NCI-H2107 (cell line): Measurements from ENCODE around the gene MUC22.
"Not testable (repeated sequence)": the region's sequence is repeated elsewhere in the genome, so short reads cannot be mapped to it uniquely, and the experiment has no call there.

Experiments
- DNase-seq: peaks from one replicate; lab custom pipeline; 2025; lab: John Stamatoyannopoulos, UW

The MUC22 gene

GRCh38 chr6:30998785-30999184 lies 11.5 kb upstream of the MUC22 start:
- DNase-seq = no peak

- DNase-seq = not testable (repeated sequence)
Measured at GRCh38 chr6:31000067-31000860, 10.0 kb upstream of the MUC22 start.

DNA sequence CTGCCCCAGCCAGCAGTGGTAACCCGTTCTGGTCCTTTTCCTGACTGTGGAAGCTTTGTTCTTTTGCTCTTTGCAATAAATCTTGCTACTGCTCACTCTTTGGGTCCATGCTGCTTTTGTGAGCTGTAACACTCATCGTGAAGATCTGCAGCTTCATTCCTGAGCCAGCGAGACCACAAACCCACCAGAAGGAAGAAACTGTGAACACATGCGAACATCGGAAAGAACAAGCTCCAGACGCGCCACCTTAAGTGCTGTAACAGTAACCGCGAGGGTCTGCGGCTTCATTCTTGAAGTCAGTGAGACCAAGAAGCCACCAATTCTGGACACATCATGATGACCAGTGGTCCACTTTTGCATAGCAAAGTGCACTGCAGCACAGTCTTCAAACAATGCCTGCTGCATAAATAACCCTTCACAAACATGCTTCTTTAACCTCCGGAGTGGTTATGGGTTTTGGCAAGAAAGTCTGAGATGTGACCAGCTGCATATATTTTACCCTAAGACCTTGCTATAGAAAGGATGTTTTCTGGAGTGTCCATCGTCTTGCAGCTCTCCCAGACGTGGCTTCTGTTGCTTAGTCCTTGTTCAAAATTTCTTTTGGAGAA lies 8.9 kb upstream of the MUC22 start:
- DNase-seq = no peak

DNA sequence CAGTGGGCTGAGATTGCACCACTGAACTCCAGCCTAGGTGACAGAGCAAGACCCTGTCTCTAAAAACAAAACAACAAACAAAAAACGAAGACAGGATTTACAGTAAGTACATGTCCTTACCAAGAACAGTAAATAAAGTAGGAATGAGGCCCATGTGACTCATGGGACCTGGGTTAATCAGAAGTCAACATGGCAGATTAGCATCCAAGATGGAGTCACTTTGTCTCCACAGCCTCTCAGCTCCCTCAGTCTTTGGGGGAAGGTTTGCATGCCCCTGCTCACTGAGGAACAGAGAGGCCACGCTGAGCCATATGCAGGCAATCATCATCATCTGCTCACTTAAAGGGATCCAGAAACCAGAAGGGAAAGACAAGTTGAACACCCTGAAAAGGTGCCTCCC lies 7.8 kb upstream of the MUC22 start:
- no peak for DNase-seq

GRCh38 chr6:31004794-31005193 lies 5.5 kb upstream of the MUC22 start:
- no peak for DNase-seq

DNA sequence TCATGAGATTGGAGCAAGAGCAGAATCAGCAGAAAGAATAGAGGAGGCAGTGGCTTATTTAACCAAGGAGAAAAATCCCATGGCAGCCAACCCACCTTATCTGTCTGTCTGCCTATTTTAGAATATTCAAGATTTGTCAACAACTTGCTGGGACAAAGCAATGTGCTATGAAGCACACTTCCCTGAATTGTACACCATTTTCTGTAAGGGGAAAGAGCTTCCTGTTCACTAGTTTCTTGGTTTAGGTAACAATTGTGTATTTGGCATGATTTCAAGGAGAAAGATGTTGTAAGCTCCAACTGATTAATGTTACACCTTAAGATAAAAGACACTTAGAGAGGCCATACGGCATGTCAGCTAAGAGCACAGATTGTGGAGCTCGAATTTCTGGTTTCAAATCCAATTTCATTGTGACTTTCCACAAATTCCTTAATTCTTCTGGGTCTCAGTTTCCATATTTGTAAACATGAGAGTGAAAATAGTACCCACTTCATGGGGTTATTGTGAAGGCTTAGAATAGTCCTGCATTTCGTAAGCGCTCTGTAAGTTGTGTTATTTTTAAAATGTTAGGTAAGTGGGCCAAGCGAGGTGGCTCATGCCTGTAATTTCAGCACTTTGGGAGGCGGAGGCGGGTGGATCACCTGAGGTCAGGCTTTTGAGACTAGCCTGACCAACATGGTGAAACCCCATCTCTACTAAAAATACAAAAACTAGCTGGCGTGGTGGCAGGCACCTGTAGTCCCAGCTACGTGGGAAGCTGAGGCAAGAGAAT lies 4.8 kb upstream of the MUC22 start:
- DNase-seq = no peak

- DNase-seq = no peak
Measured at GRCh38 chr6:31007694-31008093, 2.6 kb upstream of the MUC22 start.

GRCh38 chr6:31008165-31008564 lies 2.1 kb upstream of the MUC22 start:
- no peak for DNase-seq

DNA sequence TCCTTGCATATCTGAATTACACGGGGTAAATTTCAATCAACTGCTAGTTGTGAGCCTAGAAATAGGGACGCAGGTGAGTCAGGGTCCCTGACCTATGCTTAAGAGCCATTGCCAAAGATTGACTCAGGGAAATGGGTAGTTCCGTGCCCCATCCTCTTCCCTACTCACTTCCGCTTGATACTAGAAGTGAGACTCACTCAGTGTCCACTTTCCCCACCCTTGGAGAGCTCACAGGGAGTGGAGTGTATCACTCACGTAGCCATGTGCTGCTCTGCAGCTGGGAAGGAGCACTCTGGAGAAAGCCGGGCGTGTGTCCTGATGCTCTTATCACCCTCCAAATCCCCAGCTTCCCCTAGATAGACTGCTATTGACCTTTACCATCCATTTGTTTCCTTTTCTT lies 543 bp upstream of the MUC22 start:
- no peak for DNase-seq

- no peak for DNase-seq
Measured at GRCh38 chr6:31011153-31011552, 879 bp downstream of the MUC22 start.

- no peak for DNase-seq
Measured at GRCh38 chr6:31016659-31017299, 6.5 kb downstream of the MUC22 start.

DNA sequence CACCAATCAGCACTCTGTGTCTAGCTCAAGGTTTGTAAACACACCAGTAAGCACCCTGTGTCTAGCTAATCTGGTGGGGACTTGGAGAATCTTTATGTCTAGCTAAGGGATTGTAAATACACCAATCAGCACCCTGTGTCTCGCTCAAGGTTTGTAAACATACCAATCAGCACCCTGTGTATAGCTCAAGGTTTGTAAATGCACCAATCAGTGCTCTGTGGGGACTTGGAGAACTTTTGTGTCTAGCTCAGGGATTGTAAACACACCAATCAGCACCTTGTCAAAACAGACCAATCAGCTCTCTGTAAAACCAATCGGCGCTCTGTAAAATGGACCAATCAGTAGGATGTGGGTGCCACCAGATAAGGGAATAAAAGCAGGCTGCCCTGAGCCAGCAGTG lies 7.2 kb downstream of the MUC22 start:
- not testable (repeated sequence) for DNase-seq

DNA sequence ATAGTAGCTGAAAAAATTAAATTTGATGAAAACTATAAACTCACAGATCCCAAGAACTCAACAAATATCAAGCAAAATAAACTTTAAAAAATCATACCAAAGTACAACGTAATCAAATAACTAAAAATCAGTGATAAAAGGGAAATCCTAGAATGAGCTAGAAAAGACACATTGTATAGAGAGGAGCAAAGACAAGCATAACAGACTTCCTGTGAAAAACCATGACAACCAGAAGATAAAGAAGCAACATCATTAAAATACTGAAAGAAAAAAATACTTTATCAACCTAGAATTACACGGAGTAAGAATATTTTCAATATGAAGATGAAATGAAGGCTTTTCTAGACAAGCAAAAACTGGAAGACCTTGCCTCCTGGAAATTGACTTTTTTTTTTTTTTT lies 9.8 kb downstream of the MUC22 start:
- DNase-seq = no peak

DNA sequence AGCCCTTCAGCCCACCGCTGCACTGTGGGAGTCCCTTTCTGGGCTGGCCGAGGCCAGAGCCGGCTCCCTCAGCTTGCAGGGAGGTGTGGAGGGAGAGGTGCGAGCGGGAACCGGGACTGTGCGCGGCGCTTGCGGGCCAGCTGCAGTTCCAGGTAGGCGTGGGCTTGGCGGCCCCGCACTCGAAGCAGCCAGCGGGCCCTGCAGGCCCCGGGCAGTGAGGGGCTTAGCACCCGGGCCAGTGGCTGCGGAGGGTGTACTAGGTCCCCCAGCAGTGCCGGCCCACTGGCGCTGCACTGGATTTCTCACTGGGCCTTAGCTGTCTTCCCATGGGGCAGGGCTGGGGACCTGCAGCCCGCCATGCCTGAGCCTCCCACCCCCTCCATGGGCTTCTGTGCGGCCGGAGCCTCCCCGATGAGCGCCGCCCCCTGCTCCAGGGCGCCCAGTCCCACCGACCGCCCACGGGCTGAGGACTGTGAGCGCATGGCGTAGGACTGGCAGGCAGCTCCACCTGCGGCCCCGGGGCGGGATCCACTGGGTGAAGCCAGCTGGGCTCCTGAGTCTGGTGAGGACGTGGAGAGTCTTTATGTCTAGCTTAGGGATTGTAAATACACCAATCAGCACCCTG lies 10.5 kb downstream of the MUC22 start:
- DNase-seq = not testable (repeated sequence)

DNA sequence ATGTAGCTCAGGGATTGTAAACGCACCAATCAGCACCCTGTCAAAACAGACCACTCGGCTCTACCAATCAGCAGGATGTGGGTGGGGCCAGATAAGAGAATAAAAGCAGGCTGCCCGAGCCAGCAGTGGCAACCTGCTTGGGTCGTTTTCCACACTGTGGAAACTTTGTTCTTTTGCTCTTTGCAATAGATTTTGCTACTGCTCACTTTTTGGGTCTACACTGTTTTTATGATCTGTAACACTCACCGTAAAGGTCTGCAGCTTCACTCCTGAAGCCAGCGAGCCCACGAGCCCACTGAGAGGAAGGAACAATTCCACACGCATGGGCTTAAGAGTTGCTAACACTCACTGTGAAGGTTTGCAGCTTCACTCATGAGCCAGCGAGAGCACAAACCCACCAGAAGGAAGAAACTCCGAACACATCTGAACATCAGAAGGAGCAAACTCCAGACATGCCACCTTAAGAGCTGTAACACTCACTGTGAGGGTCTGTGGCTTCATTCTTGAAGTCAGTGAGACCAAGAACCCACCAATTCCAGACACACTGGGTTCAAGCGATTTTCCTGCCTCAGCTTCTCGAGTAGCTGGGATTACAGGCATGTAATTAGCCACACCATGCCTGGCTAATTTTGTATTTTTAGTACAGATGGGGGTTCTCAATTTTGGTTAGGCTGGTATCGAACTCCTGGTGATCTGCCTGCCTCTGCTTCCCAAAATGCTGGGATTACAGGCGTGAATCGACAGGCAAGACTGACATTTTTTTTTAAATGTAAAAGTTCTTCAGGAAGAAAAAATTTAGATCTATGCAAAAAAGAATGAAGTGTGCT lies 11.6 kb downstream of the MUC22 start:
- not testable (repeated sequence) for DNase-seq

DNA sequence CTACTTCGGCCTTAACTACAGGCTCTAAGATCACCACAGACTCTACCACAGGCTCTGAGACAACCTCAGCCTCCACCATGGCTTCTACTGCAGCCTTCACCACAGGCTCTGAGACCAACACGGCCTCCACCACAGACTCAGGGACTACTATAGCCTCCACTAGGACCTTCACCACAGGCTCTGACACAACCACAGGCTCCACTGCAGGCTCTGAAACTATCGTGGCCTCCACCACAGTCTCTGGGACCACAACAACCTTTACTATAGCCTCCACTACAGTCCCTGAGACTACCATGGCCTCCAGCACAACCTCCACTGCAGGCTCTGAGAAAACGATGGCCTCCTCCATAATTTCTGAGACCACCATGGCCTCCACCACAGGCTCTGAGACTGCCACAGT lies 15.3 kb downstream of the MUC22 start:
- no peak for DNase-seq

- no peak for DNase-seq
Measured at GRCh38 chr6:31031095-31031494, 20.8 kb downstream of the MUC22 start.

DNA sequence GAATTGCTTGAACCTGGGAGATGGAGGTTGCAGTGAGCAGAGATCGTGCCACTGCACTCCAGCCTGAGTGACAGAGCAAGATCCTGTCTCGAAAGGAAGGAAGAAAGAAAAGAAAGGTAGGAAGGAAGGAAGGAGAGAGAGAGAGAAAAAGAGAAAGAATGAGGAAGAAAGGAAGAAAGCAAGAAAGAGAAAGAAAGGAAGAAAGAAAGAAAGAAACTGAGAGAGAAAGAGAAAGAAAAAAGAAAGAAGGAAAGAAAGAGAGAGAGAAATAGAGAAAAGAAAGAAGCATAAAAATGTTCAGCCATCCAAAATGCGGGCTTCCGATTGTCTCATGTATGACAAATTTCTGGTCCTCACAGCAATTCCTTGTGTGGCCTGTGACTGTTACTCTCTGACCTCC lies 22.8 kb downstream of the MUC22 start:
- no peak for DNase-seq

DNA sequence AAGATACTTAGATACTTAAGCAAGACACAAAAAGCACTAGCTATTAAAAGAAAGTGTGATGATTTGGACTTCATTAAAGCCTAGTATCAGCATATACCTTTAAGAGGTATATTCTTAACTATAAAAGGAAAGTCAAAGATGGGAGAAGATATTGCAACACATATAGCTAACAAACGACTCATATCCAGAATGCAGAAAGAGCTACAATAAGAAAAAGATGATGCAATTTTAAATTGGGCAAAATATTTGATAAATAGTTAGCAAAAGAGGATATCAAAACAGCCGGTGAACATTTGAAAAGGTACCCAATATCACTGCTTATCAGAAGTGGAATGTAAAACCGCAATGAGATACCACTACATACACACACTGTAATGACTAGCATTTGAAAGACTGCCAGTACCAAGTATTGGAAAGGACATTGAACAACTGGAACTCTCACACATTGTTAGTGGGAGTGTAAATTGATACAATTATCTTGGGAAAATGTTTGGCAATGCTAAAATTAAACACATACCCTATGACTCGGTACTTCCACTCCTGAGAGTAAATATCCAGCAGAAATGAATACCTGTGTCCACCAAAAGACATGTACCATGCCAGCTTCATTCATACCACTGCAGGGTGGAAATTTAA lies 25.7 kb downstream of the MUC22 start:
- DNase-seq = no peak

GRCh38 chr6:31037169-31037568 lies 26.9 kb downstream of the MUC22 start:
- no peak for DNase-seq

GRCh38 chr6:31037682-31038081 lies 27.4 kb downstream of the MUC22 start:
- no peak for DNase-seq
